H9 (cell line): Measurements from ENCODE around the gene SH2D1B. TPM values are rescaled to one million over a fixed set of nuclear protein-coding genes. Genes with fewer than 3 reads are reported as not detected.

Experiments
- DNase-seq: peaks from one replicate; pipeline ENCODE4 v3.0.0-alpha.2; 2017
- H2AFZ ChIP-seq: one replicate; pipeline ENCODE4 v1.6.1; 2013; ENCODE audit warnings: mild to moderate bottlenecking, low read length, control low read depth, moderate library complexity
- H2AK5ac ChIP-seq: 2 replicates; pipeline ENCODE4 v1.6.1; 2013; ENCODE audit warnings: low read length, control low read depth, mixed read lengths; ENCODE audit not compliant: insufficient read length
- H2BK120ac ChIP-seq: one replicate; pipeline ENCODE4 v1.6.1; 2013; ENCODE audit warnings: low read depth, mild to moderate bottlenecking, low read length, control low read depth, inconsistent platforms; ENCODE audit not compliant: poor library complexity, severe bottlenecking
- H2BK12ac ChIP-seq: 2 replicates; pipeline ENCODE4 v1.6.1; 2013; ENCODE audit warnings: low read length, control low read depth, mixed read lengths, low read depth; ENCODE audit not compliant: insufficient read length
- H2BK15ac ChIP-seq: 2 replicates; pipeline ENCODE4 v1.6.1; 2013; ENCODE audit warnings: low read depth, low read length, control low read depth
- H2BK20ac ChIP-seq: one replicate; pipeline ENCODE4 v1.6.1; 2013; ENCODE audit warnings: low read depth, mild to moderate bottlenecking, low read length, control low read depth, inconsistent platforms; ENCODE audit not compliant: poor library complexity, severe bottlenecking
- H2BK5ac ChIP-seq: 2 replicates; pipeline ENCODE4 v1.6.1; 2013; ENCODE audit warnings: low read length, control low read depth, mixed read lengths; ENCODE audit not compliant: insufficient read length
- H3K14ac ChIP-seq: 2 replicates; pipeline ENCODE4 v1.6.1; 2013; ENCODE audit warnings: low read length, control low read depth; ENCODE audit not compliant: insufficient read depth
- H3K18ac ChIP-seq: 2 replicates; pipeline ENCODE4 v1.6.1; 2013; ENCODE audit warnings: low read depth, mild to moderate bottlenecking, mixed read lengths, low read length, control low read depth; ENCODE audit not compliant: insufficient read length
- H3K23ac ChIP-seq: 2 replicates; pipeline ENCODE4 v1.6.1; 2013; ENCODE audit warnings: low read length, control low read depth, mixed read lengths, low read depth; ENCODE audit not compliant: insufficient read length
- H3K23me2 ChIP-seq: 2 replicates; pipeline ENCODE4 v1.6.1; 2013; ENCODE audit warnings: low read depth, mild to moderate bottlenecking, mixed read lengths, low read length, control low read depth; ENCODE audit not compliant: insufficient read length, poor library complexity, severe bottlenecking
- H3K27ac ChIP-seq: 2 replicates; pipeline ENCODE4 v1.5.1; 2013; ENCODE audit warnings: low read length, control low read depth, mixed read lengths, low read depth; ENCODE audit not compliant: insufficient read length
- H3K27me3 ChIP-seq: 2 replicates; pipeline ENCODE4 v1.6.1; 2013; ENCODE audit warnings: low read length, control low read depth, inconsistent platforms; ENCODE audit not compliant: insufficient read depth
- H3K4ac ChIP-seq: 2 replicates; pipeline ENCODE4 v1.6.1; 2013; ENCODE audit warnings: low read depth, mild to moderate bottlenecking, control low read depth, inconsistent platforms, low read length, moderate library complexity
- H3K4me1 ChIP-seq: 2 replicates; pipeline ENCODE4 v1.6.1; 2013; ENCODE audit warnings: low read length, control low read depth, inconsistent platforms; ENCODE audit not compliant: insufficient read depth
- H3K4me2 ChIP-seq: 2 replicates; pipeline ENCODE4 v1.6.1; 2013; ENCODE audit warnings: low read length, control low read depth, mixed read lengths; ENCODE audit not compliant: insufficient read length, insufficient read depth
- H3K56ac ChIP-seq: 2 replicates; pipeline ENCODE4 v1.6.1; 2013; ENCODE audit warnings: low read depth, mild to moderate bottlenecking, mixed read lengths, low read length, control low read depth; ENCODE audit not compliant: insufficient read length
- H3K79me1 ChIP-seq: 2 replicates; pipeline ENCODE4 v1.6.1; 2013; ENCODE audit warnings: low read depth, mild to moderate bottlenecking, moderate library complexity, low read length, control low read depth, inconsistent platforms; ENCODE audit not compliant: insufficient read depth, poor library complexity, severe bottlenecking
- H3K79me2 ChIP-seq: 2 replicates; pipeline ENCODE4 v1.6.1; 2013; ENCODE audit warnings: low read length, control low read depth, inconsistent platforms; ENCODE audit not compliant: insufficient read depth
- H3K9ac ChIP-seq: 2 replicates; pipeline ENCODE4 v1.6.1; 2013; ENCODE audit warnings: low read length, control low read depth, mixed read lengths; ENCODE audit not compliant: insufficient read length; ENCODE audit errors: extremely low read depth
- H3K9me3 ChIP-seq: one replicate; pipeline ENCODE4 v1.6.1; 2013; ENCODE audit warnings: low read depth, low read length, inconsistent platforms; ENCODE audit not compliant: control insufficient read depth
- H3T11ph ChIP-seq: one replicate; pipeline ENCODE4 v1.6.1; 2013; ENCODE audit warnings: mild to moderate bottlenecking, low read length, control low read depth, inconsistent platforms
- H4K20me1 ChIP-seq: one replicate; pipeline ENCODE4 v1.6.1; 2013; ENCODE audit not compliant: control insufficient read depth, insufficient read length, insufficient read depth
- H4K5ac ChIP-seq: 2 replicates; pipeline ENCODE4 v1.6.1; 2013; ENCODE audit warnings: low read depth, mild to moderate bottlenecking, mixed read lengths, low read length, control low read depth; ENCODE audit not compliant: insufficient read length
- H4K8ac ChIP-seq: replicated peaks from 2 replicates; pipeline ENCODE4 v1.6.1; 2013; ENCODE audit warnings: low read length, control low read depth, mixed read lengths, low read depth; ENCODE audit not compliant: insufficient read length
- H4K91ac ChIP-seq: 2 replicates; pipeline ENCODE4 v1.6.1; 2013; ENCODE audit warnings: low read depth, mild to moderate bottlenecking, moderate library complexity, mixed read lengths, low read length, control low read depth; ENCODE audit not compliant: insufficient read length
- H3K27ac Mint-ChIP-seq, 3 experiments: 2 replicates in 2 of 3; 3 replicates in 1 of 3; pipeline ENCODE4 v1.8.0; 2020 to 2021; ENCODE audit warnings: mixed read lengths in 3 of 3, mild to moderate bottlenecking in 1 of 3, moderate library complexity in 1 of 3
- H3K27me3 Mint-ChIP-seq: 2 replicates; pipeline ENCODE4 v1.8.0; 2021; ENCODE audit warnings: low read depth, mild to moderate bottlenecking, moderate library complexity, mixed read lengths
- H3K36me3 Mint-ChIP-seq, 3 experiments: 2 replicates in 2 of 3; 3 replicates in 1 of 3; pipeline ENCODE4 v1.8.0; 2020 to 2021; ENCODE audit warnings: low read depth in 3 of 3, mixed read lengths in 3 of 3; ENCODE audit not compliant: insufficient read depth in 1 of 3
- H3K4me1 Mint-ChIP-seq, 2 experiments: 2 replicates each; pipeline ENCODE4 v1.8.0; 2020; ENCODE audit warnings: mixed read lengths in 2 of 2
- H3K4me3 Mint-ChIP-seq, 2 experiments: 2 replicates in 1 of 2; 3 replicates in 1 of 2; pipeline ENCODE4 v1.8.0; 2020 to 2021; ENCODE audit warnings: mild to moderate bottlenecking in 2 of 2, mixed read lengths in 2 of 2, moderate library complexity in 1 of 2
- H3K9me3 Mint-ChIP-seq, 2 experiments: 2 replicates in 1 of 2; 3 replicates in 1 of 2; pipeline ENCODE4 v1.8.0; 2020; ENCODE audit warnings: mild to moderate bottlenecking in 2 of 2, mixed read lengths in 2 of 2, moderate library complexity in 1 of 2
- CTCF ChIP-seq: fragments of 200-600 bp; sonication (generic); conservative IDR thresholded peaks from 3 replicates; pipeline ENCODE4 v1.8.0; 2021; ENCODE audit warnings: antibody characterized with exemption, mild to moderate bottlenecking
- WGBS: extraction: QIAGEN DNeasy Blood & Tissue Kit; methylation state at CpG from one replicate; pipeline ENCODE4 v1.1.7; 2013; ENCODE audit warnings: missing lambda C conversion rate, low lambda C conversion rate, mixed read lengths; ENCODE audit not compliant: insufficient read length; ENCODE audit errors: extremely low coverage; 5-methylcytosine and 5-hydroxymethylcytosine counted together
- total RNA-seq: library from RNA; stranded (reverse); gene quantifications from 2 replicates; pipeline ENCODE4 v1.2.1, GENCODE V29; 2021

SH2D1B gene
- total RNA-seq, 1 experiment from 2014 or later, result not detected

GRCh38 chr1:162388615-162389014 lies 23.3 kb downstream of the SH2D1B start:
- Histone ChIP-seq H4K20me1 (no peaks in the 10 kb centered on the region), H4K91ac (no peak overlapping the region), H3K27me3 (no peaks in the 10 kb centered on the region), H3K23me2 (no peaks in the 10 kb centered on the region), H3K14ac (no peak overlapping the region), H3K56ac (no peak overlapping the region), H3K79me1 (no peaks in the 10 kb centered on the region), H2BK20ac (no peak overlapping the region), H3T11ph (no peak overlapping the region), H3K4ac (no peak overlapping the region), H3K27ac (no peak overlapping the region), H2BK12ac (no peak overlapping the region), H3K79me2 (no peaks in the 10 kb centered on the region), H3K18ac (no peak overlapping the region), H2AK5ac (no peak overlapping the region), H3K9ac (no peak overlapping the region), H2AFZ (no peak overlapping the region), H3K23ac (no peak overlapping the region), H3K9me3 (no peaks in the 10 kb centered on the region), H2BK120ac (no peak overlapping the region), H3K4me2 (no peak overlapping the region), H4K8ac (no peak overlapping the region), H4K5ac (no peak overlapping the region), H3K4me1 (no peaks in the 10 kb centered on the region), H2BK5ac (no peak overlapping the region), H2BK15ac (no peak overlapping the region)
- no peak overlapping the region; a peak in 1 of 7 replicates for H3K27ac Mint-ChIP-seq
- WGBS, result no CpG with 5 or more reads among the region's 5 CpGs
- no peak for DNase-seq
- H3K4me3 Mint-ChIP-seq, result no peak overlapping the region
- H3K9me3 Mint-ChIP-seq, result no peaks in the 10 kb centered on the region
- no peak for TF ChIP-seq CTCF
- peaks cover 32 to 40% of the 10 kb centered on the region in 2 experiments for H3K4me1 Mint-ChIP-seq
- H3K36me3 Mint-ChIP-seq, result peaks cover 4 to 13% (median 9%) of the 10 kb centered on the region in 3 experiments; a peak in 6 of 7 replicates
- no peaks in the 10 kb centered on the region; the same call in none of the 2 replicates for H3K27me3 Mint-ChIP-seq
